Measurements from ENCODE around the gene RNF175. TPM values are rescaled to one million over a fixed set of nuclear protein-coding genes. Genes with fewer than 3 reads are reported as not detected.
"Not testable (repeated sequence)": the region's sequence is repeated elsewhere in the genome, so short reads cannot be mapped to it uniquely, and the experiment has no call there.

The RNF175 gene
- total RNA-seq, 1 donor from 2014 or later, result 2.0 TPM

DNA sequence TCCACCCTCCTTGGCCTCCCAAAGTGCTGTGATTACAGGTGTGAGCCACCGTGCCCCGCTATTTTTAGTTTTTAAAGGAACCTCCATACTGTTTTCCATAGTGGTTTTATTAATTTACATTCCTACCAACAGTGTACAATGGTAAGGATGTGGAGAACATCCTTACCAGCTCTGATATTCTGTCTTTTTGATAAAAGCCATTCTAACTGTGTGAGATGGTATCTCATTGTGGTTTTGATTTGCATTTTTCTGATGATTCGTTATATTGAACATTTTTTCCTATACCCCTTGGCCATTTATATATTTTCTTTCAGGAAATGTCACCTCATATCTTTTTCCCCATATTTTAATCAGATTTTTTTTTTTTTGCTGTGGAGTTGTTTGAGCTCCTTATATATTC is 90.0 kb downstream of the RNF175 start:
- H3K36me3 ChIP-seq (ENCODE audit: control insufficient read depth, insufficient read depth, low read length), result no peaks in the 10 kb centered on the region
- no peaks in the 10 kb centered on the region for H3K27me3 ChIP-seq (ENCODE audit: control insufficient read depth, insufficient read depth, low read length)

DNA sequence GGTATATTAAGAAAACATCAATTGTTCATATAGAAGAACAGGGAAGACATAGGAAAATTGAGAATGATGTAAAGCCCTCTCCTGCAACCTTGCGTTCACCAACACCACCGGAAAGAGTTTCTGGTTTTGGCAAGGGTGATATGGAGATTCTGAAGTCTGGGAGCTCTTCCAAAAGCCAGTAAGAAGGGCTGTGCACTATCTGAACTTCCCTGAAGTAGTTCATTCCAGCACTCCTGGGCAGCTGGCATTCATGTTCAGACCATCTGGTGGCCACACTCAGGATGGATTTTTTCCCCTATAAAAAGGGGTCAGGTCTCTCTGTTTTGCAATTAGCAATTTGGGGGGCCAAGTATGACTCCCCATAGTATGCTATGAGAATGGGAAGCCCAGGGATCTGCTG is 91.2 kb downstream of the RNF175 start:
- DNase-seq (ENCODE audit: low read depth), result no peak
- no peak overlapping the region for H3K4me3 ChIP-seq (ENCODE audit: low read depth, low read length)
- TF ChIP-seq, protein P1, sequence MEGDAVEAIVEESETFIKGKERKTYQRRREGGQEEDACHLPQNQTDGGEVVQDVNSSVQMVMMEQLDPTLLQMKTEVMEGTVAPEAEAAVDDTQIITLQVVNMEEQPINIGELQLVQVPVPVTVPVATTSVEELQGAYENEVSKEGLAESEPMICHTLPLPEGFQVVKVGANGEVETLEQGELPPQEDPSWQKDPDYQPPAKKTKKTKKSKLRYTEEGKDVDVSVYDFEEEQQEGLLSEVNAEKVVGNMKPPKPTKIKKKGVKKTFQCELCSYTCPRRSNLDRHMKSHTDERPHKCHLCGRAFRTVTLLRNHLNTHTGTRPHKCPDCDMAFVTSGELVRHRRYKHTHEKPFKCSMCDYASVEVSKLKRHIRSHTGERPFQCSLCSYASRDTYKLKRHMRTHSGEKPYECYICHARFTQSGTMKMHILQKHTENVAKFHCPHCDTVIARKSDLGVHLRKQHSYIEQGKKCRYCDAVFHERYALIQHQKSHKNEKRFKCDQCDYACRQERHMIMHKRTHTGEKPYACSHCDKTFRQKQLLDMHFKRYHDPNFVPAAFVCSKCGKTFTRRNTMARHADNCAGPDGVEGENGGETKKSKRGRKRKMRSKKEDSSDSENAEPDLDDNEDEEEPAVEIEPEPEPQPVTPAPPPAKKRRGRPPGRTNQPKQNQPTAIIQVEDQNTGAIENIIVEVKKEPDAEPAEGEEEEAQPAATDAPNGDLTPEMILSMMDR (IDR thresholded peaks at IDR 0.05; ENCODE audit: insufficient read depth, low read length, poor library complexity, severe bottlenecking), result no peak
- no peaks in the 10 kb centered on the region for H3K27me3 ChIP-seq (ENCODE audit: control insufficient read depth, insufficient read depth, low read length)
- H3K36me3 ChIP-seq (ENCODE audit: control insufficient read depth, insufficient read depth, low read length), result no peaks in the 10 kb centered on the region

More for the DNA sequence above, 90.0 kb downstream of the RNF175 start:
- DNase-seq (ENCODE audit: low read depth), result no peak
- TF ChIP-seq, protein P1 (IDR thresholded peaks at IDR 0.05; ENCODE audit: insufficient read depth, low read length, poor library complexity, severe bottlenecking), result no peak
- no peak overlapping the region for H3K4me3 ChIP-seq (ENCODE audit: low read depth, low read length)

DNA sequence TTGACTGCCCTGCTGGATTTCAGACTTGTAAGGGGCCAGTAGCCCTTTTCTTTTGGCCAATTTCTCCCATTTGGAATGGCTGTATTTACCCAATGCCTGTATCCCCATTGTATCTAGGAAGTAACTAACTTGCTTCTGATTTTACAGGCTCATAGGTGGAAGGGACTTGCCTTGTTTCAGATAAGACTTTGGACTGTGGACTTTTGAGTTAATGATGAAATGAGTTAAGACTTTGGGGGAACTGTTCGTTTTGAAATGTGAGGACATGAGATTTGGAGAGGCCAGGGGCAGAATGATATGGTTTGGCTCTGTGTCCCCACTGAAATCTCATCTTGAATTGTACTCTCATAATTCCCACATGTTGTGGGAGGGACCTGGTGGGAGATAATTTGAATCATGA is 93.3 kb downstream of the RNF175 start:
- not testable (repeated sequence) for H3K4me3 ChIP-seq (ENCODE audit: low read depth, low read length); H3K36me3 ChIP-seq (ENCODE audit: control insufficient read depth, insufficient read depth, low read length); H3K27me3 ChIP-seq (ENCODE audit: control insufficient read depth, insufficient read depth, low read length); DNase-seq (ENCODE audit: low read depth)

DNA sequence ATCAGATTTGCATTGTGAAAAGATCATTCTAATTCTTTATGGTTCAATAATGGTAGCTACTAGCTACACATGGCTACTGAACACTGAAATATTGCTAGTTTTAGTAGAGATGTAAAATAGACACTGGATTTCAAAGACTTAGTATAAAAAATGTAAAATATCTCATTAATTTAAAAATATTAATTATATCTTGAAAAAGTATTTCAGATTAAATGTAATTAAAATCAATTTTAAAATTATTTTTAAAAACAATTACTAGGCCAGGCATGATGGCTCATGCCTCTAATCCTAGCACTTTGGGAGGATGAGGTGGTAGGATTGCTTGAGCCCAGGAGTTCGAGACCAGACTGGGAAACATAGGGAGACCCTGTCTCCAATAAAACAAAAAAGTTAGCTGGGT is 96.2 kb downstream of the RNF175 start:
- Histone ChIP-seq H3K27me3 (ENCODE audit: control insufficient read depth, insufficient read depth, low read length) (no peaks in the 10 kb centered on the region), H3K4me3 (ENCODE audit: low read depth, low read length) (no peak overlapping the region), H3K36me3 (ENCODE audit: control insufficient read depth, insufficient read depth, low read length) (no peaks in the 10 kb centered on the region)
- TF ChIP-seq, protein P1 (IDR thresholded peaks at IDR 0.05; ENCODE audit: insufficient read depth, low read length, poor library complexity, severe bottlenecking), result no peak
- no peak for DNase-seq (ENCODE audit: low read depth)

DNA sequence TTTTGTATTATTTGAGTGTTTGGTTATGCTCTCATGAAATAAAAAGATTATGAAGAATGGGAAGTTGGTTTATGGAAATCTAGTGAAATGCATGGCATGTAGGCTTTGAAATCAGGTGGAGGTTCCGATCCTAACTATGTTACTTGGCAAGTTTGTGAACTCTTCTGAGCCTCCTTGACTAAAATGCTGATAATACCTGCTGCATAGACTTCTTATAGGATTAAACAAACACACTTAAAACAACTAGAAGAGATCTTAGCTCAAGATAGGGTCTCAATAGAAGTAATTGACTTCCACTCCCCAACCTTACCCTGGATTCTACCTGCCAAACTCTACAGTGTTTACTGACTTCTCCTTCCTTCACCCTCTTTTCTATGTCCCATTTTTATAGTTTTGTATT is 97.9 kb downstream of the RNF175 start:
- no peak for DNase-seq (ENCODE audit: low read depth)
- no peaks in the 10 kb centered on the region for H3K36me3 ChIP-seq (ENCODE audit: control insufficient read depth, insufficient read depth, low read length)
- H3K27me3 ChIP-seq (ENCODE audit: control insufficient read depth, insufficient read depth, low read length), result no peaks in the 10 kb centered on the region
- TF ChIP-seq, protein P1 (IDR thresholded peaks at IDR 0.05; ENCODE audit: insufficient read depth, low read length, poor library complexity, severe bottlenecking), result no peak
- H3K4me3 ChIP-seq (ENCODE audit: low read depth, low read length), result no peak overlapping the region

DNA sequence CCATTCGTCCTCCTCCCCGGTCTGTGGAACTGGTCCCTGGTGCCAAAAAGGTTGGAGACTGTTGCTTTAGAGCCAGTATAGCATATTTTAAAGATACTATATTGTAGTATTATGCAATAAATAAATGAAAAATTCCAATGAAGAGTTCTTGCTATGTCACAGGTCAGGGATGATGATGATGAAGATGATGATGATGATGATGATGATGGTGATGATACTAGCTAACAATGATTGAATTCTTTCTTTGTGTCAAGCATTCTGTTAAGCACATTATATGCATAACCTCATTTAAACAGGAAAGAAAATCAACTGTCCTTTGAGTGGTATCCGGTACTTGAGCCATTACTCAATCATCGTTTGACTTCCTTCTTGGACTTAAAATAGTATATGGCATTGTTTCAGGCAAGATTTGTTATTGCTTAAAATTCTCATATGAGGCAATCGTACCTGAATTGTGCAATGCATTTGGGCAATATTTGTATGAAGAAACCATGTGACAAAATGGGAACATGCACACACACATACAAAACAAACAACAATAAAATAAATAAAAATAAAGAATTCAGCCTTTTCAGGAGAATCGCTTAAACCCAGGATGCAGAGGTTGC is 98.5 kb downstream of the RNF175 start:
- TF ChIP-seq, protein P1 (IDR thresholded peaks at IDR 0.05; ENCODE audit: insufficient read depth, low read length, poor library complexity, severe bottlenecking), result no peak
- Histone ChIP-seq H3K4me3 (ENCODE audit: low read depth, low read length) (no peak overlapping the region), H3K27me3 (ENCODE audit: control insufficient read depth, insufficient read depth, low read length) (no peaks in the 10 kb centered on the region), H3K36me3 (ENCODE audit: control insufficient read depth, insufficient read depth, low read length) (no peaks in the 10 kb centered on the region)
- DNase-seq (ENCODE audit: low read depth), result no peak

Other genes with a start within 250 kb of the RNF175 start
- gene TLR2, start 75.7 kb downstream of the RNF175 start, total RNA-seq, result 17.9 and 18.6 TPM in 2 replicates
- 1.5 and 2.7 TPM in 2 replicates for gene SFRP2, start 29.1 kb upstream of the RNF175 start, total RNA-seq